Endodermal cell (in vitro differentiated cells): Measurements from ENCODE around the gene MYBPC2. TPM values are rescaled to one million over a fixed set of nuclear protein-coding genes. Genes with fewer than 3 reads are reported as not detected.

ENCODE experiments used
- DNase-seq: peaks from one replicate; pipeline ENCODE4 v3.0.0-alpha.2; 2017
- H3K27ac ChIP-seq: 2 replicates; pipeline ENCODE4 v1.5.1; 2013; ENCODE audit warnings: mild to moderate bottlenecking, low read depth, low read length, moderate library complexity
- H3K27me3 ChIP-seq: 2 replicates; pipeline ENCODE4 v1.6.1; 2013; ENCODE audit warnings: mild to moderate bottlenecking, low read length, moderate library complexity; ENCODE audit not compliant: insufficient read depth, control insufficient read depth, poor library complexity, severe bottlenecking
- H3K36me3 ChIP-seq: 2 replicates; pipeline ENCODE4 v1.7.0; 2013; ENCODE audit warnings: mild to moderate bottlenecking, low read length, moderate library complexity; ENCODE audit not compliant: control insufficient read depth, insufficient read depth
- H3K4me1 ChIP-seq: one replicate; pipeline ENCODE4 v1.7.0; 2013; ENCODE audit warnings: low read length; ENCODE audit not compliant: control insufficient read depth, insufficient read depth
- H3K4me3 ChIP-seq: 2 replicates; pipeline ENCODE4 v1.5.1; 2013; ENCODE audit warnings: mild to moderate bottlenecking, low read length, moderate library complexity
- H3K9ac ChIP-seq: 2 replicates; pipeline ENCODE4 v1.6.1; 2013; ENCODE audit warnings: mild to moderate bottlenecking, low read length, moderate library complexity; ENCODE audit not compliant: poor library complexity, severe bottlenecking; ENCODE audit errors: extremely low read depth
- H3K9me3 ChIP-seq: 2 replicates; pipeline ENCODE4 v1.6.1; 2013; ENCODE audit warnings: mild to moderate bottlenecking, low read length, moderate library complexity; ENCODE audit not compliant: control insufficient read depth
- H3K27ac Mint-ChIP-seq: 2 replicates; pipeline ENCODE4 v1.8.0; 2020; ENCODE audit warnings: mixed read lengths
- H3K27me3 Mint-ChIP-seq: 2 replicates; pipeline ENCODE4 v1.8.0; 2021; ENCODE audit warnings: mild to moderate bottlenecking, mixed read lengths; ENCODE audit not compliant: insufficient read depth
- H3K36me3 Mint-ChIP-seq: 2 replicates; pipeline ENCODE4 v1.8.0; 2020; ENCODE audit warnings: low read depth, mixed read lengths
- H3K4me1 Mint-ChIP-seq: 2 replicates; pipeline ENCODE4 v1.8.0; 2020; ENCODE audit warnings: mixed read lengths
- H3K4me3 Mint-ChIP-seq: 2 replicates; pipeline ENCODE4 v1.8.0; 2020; ENCODE audit warnings: mild to moderate bottlenecking, moderate library complexity, mixed read lengths
- H3K9me3 Mint-ChIP-seq: 2 replicates; pipeline ENCODE4 v1.8.0; 2020; ENCODE audit warnings: mild to moderate bottlenecking, mixed read lengths
- WGBS, 2 experiments: methylation state at CpG; one replicate each; pipeline versions ENCODE4 v1.1.5 to v1.1.7; 2013; ENCODE audit warnings: missing lambda C conversion rate in 2 of 2, mixed read lengths in 1 of 2; ENCODE audit not compliant: insufficient coverage in 1 of 2, insufficient read length in 1 of 2; 5-methylcytosine and 5-hydroxymethylcytosine counted together
- total RNA-seq, 2 donors: library from RNA; stranded (reverse); fragmentation: NEBNext Ultra II Directional in 1 of 2; extraction: Animal tissue kit (Norgen Biotek cat#: 25700) in 1 of 2; gene quantifications; 2 replicates in 1 of 2; 3 replicates in 1 of 2; pipeline ENCODE4 v1.2.1, GENCODE V29; 2021
- TF ChIP-seq, protein P1 (sequence below): fragments of 200-600 bp; sonication (generic); conservative IDR thresholded peaks from 2 replicates; pipeline ENCODE4 v1.5.0; 2021; ENCODE audit warnings: antibody characterized with exemption, mild to moderate bottlenecking

Gene MYBPC2
- total RNA-seq, 2 donors from 2014 or later, result 1.9 to 2.3 TPM

DNA sequence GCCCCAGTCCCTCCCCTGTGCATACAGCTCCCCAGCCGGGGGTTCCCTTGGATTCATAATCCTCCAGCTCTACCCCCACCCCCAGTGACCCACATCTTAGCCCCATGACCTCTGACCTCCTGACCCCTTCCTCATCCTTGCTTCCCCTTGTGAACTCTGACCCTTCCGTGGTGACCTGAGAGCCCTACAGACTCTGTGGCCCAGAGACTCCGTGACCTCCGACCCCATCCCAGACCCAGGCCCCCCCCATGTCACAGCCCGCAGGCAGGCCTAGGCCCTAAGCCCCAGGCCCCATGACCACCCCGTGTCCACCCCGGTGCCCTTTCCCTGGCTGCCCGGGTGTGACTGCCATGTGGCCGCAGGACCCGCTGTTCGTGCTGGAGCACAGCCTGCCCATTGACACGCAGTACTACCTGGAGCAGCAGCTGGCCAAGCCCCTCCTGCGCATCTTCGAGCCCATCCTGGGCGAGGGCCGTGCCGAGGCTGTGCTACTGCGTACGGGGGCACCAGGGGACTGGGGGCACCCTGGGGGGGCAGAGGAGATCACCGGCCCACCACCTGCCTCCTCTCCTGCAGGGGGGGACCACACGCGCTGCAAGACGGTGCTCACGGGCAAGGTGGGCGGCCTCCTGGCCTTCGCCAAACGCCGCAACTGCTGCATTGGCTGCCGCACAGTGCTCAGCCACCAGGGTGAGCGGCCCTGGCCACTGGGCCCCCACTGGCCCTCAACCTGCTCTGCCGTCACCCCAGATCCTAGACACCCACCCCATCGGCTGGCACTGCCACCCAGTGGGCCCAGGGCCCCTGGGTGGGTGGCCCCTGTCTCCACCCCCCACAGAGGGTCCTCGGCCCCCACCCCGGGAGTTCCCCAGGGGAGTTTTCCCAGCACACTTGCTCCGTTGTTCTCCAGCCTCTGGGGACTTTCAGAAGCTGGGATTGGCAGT is 16.4 kb upstream of the MYBPC2 start:
- Histone ChIP-seq H3K9me3 (no peaks in the 10 kb centered on the region), H3K27me3 (peaks cover 22% of the 10 kb centered on the region), H3K4me3 (no peak overlapping the region), H3K9ac (no peak overlapping the region), H3K27ac (no peak overlapping the region), H3K4me1 (no peaks in the 10 kb centered on the region), H3K36me3 (peaks cover 7% of the 10 kb centered on the region)
- no peak for DNase-seq
- TF ChIP-seq, protein P1, sequence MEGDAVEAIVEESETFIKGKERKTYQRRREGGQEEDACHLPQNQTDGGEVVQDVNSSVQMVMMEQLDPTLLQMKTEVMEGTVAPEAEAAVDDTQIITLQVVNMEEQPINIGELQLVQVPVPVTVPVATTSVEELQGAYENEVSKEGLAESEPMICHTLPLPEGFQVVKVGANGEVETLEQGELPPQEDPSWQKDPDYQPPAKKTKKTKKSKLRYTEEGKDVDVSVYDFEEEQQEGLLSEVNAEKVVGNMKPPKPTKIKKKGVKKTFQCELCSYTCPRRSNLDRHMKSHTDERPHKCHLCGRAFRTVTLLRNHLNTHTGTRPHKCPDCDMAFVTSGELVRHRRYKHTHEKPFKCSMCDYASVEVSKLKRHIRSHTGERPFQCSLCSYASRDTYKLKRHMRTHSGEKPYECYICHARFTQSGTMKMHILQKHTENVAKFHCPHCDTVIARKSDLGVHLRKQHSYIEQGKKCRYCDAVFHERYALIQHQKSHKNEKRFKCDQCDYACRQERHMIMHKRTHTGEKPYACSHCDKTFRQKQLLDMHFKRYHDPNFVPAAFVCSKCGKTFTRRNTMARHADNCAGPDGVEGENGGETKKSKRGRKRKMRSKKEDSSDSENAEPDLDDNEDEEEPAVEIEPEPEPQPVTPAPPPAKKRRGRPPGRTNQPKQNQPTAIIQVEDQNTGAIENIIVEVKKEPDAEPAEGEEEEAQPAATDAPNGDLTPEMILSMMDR, result no peak
- whole genome bisulfite sequencing, 2 experiments, result 95 to 99% methylated on average over 23 to 35 of the region's 35 CpGs
- no peak overlapping the region for H3K27ac Mint-ChIP-seq
- H3K27me3 Mint-ChIP-seq, result peaks cover 13% of the 10 kb centered on the region
- H3K36me3 Mint-ChIP-seq, result peaks cover 19% of the 10 kb centered on the region
- H3K4me1 Mint-ChIP-seq, result peaks cover 13% of the 10 kb centered on the region
- no peak overlapping the region for H3K4me3 Mint-ChIP-seq
- no peaks in the 10 kb centered on the region for H3K9me3 Mint-ChIP-seq

DNA sequence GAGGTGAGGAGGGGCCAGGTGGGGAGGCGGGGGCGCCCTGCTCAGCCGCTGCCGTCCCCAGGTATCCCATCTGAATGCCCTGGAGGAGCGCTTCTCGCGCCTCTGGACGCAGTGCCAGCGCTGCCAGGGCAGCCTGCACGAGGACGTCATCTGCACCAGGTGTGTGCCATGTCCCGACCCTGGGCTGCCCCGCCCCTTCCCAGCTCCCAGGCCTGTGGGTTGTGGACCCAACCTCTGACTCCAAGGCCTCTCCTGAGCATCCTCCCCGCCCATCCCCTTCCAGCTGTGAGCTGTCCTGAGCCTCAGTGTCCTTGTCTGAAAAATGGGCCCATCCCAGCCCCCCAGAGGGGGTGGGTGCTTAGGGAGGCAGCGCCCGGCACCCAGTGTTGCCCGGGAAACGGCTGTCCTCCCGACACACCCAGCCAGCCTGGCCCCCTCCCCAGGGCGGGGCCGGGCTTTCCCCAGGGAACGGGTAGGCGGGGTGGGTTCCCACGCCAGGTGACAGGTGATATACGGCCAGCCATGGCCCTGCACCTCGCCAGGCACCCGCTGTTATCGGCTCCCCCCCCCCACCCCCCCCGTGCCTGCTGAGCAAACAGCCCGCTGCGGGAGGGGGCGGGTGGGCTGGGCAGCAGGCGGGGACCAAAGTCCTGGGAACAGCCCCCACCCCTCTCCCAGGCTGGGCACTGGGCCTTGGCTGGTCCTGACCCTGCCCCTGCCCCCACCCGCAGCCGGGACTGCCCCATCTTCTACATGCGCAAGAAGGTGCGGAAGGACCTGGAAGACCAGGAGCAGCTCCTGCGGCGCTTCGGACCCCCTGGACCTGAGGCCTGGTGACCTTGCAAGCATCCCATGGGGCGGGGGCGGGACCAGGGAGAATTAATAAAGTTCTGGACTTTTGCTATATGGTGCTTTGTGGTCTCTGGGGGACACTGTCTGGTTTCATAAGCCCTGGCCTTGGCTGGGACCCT is 15.3 kb upstream of the MYBPC2 start:
- H3K4me1 ChIP-seq, result no peaks in the 10 kb centered on the region
- no peak overlapping the region for H3K27ac ChIP-seq
- Mint-ChIP-seq H3K4me3 (no peak overlapping the region), H3K9me3 (no peaks in the 10 kb centered on the region), H3K36me3 (peaks cover 16% of the 10 kb centered on the region), H3K4me1 (peaks cover 13% of the 10 kb centered on the region), H3K27me3 (peaks cover 13% of the 10 kb centered on the region), H3K27ac (no peak overlapping the region)
- no peaks in the 10 kb centered on the region for H3K9me3 ChIP-seq
- TF ChIP-seq, protein P1, result no peak
- peaks cover 7% of the 10 kb centered on the region for H3K36me3 ChIP-seq
- peaks cover 22% of the 10 kb centered on the region for H3K27me3 ChIP-seq
- 87 to 90% methylated on average over 17 to 37 of the region's 42 CpGs for WGBS, 2 experiments
- no peak overlapping the region for H3K9ac ChIP-seq
- no peak for DNase-seq
- H3K4me3 ChIP-seq, result no peak overlapping the region
